GM21390 (cell line): ENCODE results near the gene TPCN2.

Experiments used
- ATAC-seq: cut with Tn5 transposase; IDR thresholded peaks from one replicate; pipeline ENCODE4 v1.9.1; 2021; ENCODE audit not compliant: unreplicated experiment

The TPCN2 gene

DNA sequence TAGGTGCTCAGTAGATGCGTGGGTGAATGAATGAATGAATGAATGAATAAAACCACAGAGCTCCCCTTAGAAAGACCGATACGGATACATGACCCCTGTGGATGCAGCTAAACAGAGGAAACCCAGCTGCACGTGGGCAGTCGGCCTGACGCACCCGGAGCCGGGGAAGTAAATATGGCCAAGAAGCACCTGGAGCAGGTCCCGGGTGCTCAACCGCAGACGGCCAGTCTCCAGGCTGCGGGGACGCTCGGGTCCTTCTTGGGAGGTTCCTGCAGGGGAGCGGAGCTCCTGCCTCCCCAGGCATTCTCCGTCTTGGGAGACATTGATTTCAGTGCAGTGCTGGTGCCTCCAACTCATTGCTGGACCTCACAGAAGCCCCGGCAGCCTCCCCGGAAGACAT lies 11.7 kb upstream of the TPCN2 start:
- no peak for ATAC-seq

DNA sequence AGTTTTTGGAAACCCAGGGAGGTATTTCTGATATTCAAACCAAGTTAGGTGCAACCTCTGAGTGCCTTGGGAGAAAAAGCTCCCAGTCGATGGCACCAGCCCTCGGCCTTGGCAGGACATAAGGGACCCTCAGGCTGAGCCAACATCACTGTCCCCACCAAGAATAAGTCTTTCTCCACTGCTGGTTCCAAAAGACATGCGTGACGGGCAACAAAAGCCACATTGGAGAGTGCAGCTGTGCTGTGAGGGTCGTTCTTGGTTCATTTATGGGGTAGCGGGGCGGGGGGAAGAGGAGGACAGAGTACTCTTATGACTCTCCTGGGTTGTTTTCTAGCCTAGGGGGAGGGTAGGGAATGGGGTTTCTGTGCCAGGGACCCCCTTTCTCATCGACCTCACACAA lies 11.2 kb upstream of the TPCN2 start:
- ATAC-seq, result no peak

DNA sequence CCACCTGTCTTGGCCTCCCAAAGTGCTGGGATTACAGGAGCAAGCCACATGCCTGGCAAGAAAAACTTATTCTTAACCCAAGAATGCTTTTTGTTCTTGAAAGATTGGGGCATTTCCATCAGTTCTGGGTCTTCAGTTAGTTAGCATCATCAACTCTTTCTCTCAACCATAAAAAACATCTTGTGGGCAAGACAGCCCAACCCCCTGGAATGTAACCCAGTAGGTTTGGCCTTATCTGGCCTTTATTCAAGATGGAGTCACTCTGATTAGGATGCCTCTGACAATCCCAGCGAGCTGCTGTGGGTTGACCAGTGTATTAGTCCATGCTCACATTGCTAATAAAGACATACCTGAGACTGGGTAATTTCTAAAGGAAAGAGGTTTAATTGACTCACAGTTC lies 9.2 kb upstream of the TPCN2 start:
- no peak for ATAC-seq

DNA sequence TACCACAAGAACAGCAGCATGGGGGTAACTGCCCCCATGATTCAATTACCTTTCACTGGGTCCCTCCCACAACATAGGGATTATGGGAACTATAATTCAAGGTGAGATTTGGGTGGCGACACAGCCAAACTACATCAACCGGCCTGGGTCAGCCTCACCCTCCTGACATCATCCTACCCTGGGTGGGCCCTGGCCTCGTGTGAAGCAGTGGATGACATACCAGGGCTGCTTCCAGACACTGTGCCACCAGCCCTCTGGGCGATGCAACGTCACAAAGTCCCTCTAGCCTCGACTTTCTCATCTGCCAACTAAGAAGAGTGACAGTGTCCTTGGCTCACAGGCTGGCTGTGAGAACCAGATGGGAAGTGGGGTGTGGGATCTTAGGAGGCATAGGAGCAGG lies 8.7 kb upstream of the TPCN2 start:
- no peak for ATAC-seq

DNA sequence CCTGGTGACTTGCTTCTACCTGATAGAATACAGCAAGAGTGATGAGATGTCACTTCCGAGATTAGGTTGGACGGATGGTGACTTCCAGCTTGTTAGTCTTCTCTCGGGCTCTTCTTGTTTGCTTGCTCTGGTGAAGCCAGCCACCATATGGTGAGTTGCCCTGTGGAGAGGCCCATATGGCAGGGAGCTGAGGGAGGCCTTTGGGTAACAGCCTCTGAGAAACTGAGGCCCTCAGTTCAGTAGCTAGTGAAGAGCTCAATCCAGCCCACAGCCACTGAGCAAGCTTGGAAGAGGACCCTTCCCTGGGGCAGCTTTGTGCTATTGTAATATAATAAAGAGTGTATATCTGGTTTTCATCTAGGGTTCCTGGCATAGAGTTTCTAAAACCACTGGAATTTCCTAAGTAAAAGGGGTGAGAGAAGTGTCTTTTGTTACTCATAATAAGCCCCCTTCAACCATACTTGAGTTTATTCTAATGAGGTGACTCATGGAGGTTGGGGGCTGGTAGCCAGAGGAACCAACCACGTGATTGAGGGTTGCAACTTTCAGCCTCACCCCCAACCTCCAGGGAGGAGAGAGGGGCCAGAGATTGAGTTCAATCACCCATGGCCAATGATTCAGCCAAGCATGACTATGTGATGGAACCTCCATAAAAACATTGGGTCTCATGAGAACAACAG lies 8.0 kb upstream of the TPCN2 start:
- ATAC-seq, result no peak

DNA sequence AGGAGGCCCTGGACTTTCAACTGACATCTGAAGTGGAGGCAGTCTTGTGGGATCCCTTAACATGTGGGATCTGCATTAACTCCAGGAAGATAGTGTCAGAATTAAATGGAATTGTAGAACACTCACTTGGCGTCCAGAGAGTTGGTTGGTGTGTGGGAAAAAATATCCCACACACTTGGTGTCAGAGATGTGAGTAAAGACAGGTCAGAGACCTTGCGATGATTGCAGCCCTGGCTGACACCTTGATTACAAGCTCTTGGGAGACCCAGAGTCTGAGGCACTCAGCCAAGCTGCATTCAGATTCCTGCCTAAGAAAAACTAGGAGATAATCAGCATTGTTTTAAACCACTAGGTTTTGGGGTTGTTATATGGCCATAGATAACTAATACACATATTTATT lies 7.2 kb upstream of the TPCN2 start:
- ATAC-seq, result no peak

DNA sequence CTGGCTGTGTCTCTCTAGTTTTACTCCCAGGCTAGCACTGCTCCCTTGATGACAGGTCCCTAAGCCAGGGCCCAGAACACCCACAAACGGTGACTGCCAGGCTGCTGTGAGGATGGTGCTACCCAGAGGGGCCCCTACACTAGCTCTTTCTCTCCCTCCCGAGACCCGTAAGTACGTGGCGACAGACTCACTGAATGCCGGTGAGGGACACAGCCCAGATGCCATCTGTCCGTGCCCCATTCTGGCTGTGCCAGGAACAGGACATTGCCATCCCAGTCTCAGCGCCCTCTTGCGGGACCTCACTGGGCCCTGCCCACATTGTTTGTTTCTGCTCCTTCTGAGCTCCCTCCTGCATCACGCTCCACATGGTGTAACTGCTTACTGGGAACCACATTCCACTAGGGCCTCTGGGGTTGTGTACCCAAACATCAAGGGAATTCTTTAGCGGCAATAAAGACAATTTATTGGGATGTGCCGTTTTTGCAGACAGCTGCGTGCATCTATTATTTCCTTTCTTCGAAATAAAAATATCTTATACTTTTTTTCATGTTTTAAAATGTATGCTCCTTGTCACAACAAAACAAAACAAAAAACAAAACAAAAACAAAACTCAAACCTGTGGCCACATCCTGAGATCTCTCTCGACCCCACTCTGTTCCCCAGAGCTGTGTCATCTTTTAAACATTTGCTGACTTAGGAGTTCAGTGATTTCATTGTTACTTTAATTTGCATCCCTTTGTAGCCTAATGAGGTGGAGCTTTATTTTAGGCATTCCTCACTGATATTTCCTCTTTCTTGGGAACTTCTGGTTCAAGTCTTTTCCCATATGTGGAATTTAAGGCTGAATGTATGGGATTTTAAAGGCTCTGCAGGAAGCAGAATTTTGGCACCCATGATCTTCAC lies 4.4 kb upstream of the TPCN2 start:
- ATAC-seq, result no peak

DNA sequence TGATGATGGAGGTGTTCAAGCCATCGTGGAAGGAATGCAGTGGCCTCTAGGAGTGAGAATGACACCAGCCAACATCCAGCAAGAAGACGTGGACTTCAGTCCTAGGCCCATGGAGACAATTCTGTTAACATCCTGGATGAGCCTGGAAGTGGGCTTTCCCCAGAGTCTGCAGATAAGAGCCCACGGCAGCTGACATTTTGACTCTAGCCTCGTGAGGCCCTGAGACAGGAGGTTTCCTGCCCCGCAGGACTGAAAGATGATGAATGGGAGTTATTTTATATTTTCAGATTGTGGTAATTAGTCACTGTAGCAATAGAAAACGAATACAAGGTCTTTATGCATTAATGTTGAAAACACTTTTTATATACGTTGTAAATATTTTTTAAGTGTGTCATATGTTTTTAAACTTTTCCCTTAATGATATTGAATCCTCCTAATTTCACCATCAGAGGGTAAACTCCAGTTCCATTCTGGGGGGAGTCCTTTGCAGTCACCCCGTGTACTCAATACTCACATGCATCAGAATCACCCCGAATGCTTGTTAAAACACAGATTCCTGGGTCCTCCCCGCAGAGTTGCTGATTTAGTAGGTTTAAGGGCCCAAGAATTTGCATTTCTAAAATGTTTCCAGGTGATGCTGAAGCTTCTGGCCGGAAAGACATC lies 570 bp upstream of the TPCN2 start:
- no peak for ATAC-seq

DNA sequence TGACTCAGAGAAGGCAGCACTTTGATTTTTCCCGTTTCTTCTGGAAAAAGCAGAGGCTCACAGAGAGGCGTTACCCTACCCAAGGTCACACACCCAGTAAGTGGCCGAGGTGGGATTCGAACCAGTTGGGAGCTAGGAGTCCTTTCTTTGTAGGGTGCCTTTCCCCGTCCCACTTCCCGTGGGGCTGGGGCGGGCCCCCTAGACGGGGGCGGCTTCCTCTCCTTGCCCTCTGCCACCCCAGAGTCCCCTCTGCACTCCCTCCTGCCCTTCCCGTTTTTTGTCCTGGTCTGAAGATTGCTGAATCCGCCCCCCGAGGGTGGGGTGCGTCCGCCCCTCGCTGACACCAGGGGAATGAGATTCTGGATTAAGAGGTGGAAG lies 747 bp downstream of the TPCN2 start:
- no peak for ATAC-seq

DNA sequence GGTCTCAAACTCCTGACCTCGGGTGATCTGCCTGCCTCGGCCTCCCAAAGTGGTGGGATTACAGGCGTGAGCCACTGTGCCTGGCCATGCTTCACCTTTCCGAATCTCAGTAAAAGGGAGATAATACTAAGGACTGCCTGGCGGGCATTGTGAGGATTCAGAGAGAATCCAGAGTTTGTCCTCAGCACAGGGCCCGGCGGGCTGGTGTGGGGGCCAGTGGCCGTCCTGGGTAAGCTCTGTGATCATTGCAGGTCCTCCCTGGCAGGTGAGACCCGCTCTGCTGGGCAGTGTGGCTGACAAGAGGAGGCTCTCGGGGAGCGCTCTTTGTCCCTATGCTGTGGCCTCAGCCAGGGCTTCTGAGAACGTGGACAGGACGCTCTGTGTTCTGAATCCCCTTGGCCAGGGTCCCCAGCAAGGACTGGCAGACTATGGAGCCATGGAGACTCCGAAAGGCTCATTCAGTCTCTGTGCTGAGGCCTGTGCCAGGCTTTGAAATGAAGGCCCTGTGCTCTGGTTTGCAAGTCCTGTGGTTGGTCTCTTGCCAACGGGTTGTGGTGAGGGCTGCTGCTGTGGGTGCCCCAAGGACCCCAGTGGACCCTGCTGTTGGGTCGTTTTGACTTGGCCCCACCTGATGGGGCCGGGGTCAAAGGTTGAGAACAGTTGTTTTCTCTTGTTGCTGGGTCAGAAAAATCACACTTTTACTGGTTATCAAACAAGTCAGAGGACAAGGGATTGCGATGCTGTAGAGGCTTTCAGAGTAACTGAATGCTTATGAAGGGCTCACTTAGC lies 2.1 kb downstream of the TPCN2 start:
- ATAC-seq, result no peak

DNA sequence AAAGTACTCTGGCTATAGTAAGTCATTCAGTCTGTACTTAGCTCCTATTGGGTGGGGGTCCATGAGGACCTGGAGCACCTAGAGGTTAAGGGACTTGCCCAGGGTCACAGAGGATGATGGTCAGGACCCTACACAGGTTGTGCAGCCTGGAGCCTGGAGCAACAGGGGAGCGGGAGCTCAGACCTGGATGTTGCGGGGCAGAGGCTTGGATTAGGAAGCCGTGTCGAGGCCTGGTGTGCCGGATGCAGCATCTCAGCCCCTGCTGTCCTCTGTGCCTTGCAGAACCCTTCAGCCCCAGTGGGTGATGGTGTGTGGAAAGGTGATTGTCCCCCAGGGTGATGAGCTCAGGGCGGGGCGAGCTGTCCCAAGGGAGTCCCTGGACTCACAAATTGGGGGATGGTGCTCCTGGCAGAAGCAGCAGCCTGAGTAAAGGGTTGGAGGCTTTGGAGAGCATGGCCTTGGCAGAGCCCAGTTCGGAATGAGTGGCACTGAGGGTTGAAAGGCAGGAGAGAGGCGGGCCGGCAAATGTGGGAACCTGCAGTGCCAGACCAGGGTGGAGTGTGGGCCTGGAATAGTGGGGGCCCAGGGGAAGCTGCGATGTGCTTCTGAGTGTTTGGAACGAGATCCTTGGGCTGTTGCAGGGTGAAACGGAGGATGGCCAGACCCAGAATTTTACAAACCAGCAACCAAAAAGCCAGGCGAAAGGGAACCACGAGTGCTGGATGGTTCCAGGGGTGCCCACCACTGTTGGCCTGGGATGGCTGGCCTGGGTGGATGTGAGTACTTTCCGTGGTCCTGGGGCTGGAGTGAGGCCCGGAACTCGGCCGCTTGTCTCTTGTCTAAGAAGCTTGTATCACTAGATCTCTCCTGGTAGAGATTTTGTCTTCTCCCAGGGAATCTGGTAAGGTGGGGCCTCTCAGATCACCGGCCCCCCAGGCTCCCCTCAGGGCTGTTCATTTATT lies 2.9 kb downstream of the TPCN2 start:
- no peak for ATAC-seq

DNA sequence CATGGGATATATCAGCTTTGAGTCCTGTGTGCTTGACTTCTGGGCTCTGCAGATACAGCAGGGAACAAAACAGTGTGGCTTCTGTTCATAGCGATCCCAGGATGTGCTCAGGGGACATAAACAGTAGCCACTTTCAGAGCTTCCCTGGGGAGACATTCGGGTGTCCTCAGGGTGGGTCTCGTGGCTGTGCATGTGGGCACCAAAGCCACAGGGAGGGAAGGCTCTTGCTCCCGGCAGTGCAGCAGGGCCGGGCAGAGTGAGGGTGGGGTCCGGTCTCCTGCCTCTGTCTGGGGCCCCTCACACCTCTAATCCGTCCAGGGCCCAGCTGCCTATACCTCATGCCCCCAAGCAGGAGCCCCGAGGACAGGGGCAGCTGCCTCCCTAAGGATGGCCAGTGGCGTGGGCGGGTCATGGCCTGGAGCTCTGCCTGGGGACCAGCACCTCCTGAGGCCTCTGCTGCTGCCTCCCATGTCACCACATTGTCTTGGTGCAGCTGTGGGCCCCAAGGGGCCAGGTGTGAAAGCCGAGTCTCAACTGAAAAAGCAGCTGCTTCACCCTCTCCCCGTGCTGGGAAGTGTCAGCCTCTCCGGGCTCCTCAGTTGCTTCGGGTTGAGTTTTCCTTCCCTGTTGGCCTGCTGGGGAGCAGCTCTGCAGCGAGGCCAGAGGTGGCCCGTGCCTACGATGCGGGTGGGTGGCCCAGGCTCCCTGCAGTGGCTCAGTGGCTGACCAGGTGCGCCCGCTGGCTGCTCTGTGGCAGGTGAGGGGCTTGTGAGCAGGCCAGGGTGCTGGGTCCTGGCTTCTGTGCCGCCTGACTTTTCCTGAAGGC lies 3.8 kb downstream of the TPCN2 start:
- no peak for ATAC-seq

DNA sequence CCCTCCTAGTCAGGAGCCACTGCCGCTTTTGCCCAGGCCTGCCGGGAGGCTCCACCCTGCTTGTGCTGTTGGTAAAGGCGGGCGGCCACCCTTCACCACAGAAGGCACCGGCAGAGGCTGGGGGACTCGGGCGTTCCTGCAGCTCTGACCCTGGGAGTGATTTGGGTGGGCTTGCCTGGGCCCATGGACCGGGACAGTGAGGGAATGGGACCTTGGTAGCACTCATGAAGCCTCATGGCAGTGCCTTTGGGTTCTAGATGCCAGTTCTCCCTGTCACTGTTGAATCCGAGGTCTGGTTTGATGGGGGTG lies 4.4 kb downstream of the TPCN2 start:
- ATAC-seq, result no peak

DNA sequence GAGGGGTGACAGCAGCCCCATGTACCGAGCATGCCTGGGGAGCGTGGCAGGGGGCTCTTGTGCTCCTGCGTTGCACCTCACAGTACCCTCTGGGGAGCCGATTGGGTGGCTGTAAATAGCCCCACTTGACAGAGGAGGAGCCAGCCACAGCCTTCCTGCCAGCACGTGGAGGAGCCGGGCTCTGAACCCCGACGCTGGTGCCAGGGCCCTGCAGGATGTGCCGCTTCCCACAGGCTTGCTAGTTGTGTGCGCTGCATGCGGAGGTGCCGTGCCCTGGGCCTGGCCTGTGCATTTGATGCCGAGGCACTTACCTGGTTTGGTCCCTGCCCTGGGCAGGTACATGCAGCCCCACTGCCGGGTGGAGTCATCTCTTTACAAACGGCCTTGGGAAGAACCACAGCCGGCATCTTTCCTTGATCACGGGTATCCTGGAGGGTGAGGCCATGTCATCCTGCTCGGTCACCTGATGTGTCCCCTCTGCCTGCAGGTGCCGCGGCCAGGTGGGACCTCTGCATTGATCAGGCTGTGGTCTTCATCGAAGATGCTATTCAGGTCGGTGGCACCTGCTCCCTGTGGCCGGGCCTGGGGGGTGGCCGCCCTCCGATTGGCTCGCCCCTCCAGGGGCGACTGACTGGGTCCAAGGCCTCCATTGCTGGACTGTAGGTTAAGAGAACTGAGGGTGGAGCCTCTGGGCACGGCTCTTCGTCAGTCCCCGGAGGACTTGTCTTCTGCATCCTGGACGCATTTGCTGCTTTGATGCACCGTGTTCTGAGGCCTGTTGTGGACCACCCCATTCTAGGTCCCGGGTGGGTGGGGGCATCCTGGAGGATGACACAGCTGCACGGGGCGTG lies 5.0 kb downstream of the TPCN2 start:
- ATAC-seq, result no peak

DNA sequence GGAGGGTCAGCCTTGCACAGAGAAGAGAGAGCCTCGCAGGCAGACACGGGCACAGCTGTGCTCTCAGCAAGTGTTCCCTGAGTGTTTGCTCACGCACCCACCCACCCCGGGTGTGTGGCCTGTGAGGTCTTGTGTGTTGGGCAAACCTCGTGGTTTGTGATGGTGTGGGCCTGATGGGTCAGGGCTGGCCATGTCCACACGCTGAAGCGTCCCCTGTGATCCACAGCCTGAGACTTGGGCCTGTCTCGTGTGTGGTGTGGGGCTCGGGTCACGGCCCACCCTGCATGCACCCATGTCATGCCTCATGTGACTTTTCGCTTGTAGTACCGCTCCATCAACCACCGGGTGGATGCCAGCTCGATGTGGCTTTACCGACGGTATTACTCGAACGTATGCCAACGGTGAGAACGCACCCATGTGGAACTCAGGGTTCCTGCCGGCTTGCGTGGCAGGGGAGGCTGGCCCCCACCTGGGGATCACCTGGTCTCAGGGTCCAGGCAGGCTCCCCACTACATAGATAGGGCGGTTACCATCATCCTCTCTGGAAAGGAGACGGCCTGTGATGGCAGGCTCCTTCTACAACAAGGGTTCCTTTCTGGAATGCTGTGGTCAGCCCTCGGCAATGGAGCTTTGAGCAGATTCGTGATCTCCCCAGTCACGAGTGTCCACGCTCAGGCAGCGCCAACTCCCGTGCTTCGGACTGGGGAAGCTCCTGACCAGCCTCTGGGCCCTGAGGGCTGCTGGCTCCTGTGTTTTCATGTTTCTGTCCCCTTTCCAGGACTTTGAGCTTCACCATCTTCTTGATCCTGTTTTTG lies 5.9 kb downstream of the TPCN2 start:
- ATAC-seq, result no peak

DNA sequence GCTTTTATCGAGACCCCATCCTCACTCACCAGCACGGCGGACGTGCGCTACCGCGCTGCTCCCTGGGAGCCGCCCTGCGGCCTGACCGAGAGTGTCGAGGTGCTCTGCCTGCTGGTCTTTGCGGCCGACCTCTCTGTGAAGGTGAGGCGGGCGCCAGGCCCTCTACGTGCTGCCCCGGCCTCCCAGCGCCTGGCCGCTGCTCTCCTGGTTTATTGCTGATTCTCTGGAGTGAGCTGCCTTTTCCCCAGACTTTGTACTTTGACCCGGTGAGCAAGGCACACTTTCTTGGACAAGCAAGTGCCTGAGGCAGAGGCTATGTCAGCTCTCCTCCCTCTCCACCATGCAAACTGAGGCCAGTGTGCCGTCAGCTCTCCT lies 6.5 kb downstream of the TPCN2 start:
- no peak for ATAC-seq

DNA sequence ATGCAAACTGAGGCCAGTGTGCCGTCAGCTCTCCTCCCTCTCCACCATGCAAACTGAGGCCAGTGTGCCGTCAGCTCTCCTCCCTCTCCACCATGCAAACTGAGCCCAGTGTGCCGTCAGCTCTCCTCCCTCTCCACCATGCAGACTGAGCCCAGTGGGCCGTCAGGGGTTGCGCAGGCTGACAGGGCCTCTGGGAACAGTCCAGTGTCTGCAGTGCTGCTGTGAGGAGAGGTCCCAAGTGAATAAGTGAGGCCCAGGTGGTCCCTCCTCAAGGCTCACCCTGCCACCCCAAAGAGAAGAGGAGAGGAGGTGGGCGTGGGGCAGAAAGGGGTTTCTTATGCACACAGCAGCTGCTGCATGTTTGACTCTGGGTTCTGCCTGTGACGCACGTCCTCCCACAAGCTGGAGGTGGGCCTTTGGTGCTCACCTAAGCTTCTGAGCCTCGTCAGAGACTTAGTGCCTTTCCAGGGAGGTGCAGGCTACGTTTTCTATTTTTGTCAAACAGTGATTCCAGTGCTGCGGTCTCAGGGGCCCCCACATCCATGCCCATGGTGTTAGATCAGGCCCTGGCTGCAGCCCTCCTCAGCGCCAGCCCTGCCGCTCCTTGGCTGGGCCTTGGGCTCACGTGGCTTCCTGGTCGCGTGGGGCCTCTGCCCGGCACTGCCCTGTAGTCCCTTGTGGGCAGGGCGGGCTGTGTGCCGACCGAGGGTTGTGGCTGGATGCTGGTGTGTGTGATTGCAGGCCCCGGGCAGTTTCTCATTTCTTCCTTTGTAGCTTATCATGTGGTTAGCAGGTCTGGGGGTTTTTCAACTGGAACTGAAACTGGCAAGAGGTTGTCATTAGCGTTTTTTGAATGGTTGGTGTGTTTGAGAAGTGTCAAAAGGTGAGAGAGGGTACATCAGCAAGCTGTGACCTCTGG lies 7.1 kb downstream of the TPCN2 start:
- ATAC-seq, result peak; percentile 63
